ENCODE data around the gene OMP.
A peak's percentile ranks its signal among the peaks of the same experiment; 100 is the strongest.

DNA sequence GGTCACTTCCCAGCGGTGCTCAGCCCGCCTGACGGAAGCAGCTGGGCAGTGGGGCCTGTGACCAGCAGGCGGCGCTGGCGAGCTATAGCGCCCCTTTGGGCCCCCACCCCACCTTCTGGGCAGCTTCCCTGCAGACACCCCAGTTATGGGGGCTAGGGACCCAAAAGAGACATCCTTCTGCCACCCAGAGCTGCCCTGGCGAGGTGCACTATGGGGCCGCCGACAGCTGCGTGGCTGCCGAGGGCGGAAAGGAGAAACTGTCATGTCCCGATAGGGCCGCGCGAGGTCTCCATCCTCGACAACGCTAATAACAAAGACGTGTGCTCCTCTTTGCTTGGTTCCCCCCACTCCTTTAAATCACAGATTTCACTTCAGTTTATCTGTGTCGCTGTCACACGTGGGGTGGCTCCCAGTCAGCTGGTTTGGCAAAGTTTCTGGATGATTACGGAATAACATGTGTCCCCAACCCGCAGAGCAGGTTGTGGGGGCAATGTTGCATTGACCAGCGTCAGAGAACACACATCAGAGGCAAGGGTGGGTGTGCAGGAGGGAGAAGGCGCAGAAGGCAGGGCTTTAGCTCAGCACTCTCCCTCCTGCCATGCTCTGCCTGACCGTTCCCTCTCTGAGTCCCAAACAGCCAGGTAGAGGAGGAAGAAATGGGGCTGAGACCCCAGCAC, 24.7 kb downstream of the OMP start:
- TF ChIP-seq, protein P1, sequence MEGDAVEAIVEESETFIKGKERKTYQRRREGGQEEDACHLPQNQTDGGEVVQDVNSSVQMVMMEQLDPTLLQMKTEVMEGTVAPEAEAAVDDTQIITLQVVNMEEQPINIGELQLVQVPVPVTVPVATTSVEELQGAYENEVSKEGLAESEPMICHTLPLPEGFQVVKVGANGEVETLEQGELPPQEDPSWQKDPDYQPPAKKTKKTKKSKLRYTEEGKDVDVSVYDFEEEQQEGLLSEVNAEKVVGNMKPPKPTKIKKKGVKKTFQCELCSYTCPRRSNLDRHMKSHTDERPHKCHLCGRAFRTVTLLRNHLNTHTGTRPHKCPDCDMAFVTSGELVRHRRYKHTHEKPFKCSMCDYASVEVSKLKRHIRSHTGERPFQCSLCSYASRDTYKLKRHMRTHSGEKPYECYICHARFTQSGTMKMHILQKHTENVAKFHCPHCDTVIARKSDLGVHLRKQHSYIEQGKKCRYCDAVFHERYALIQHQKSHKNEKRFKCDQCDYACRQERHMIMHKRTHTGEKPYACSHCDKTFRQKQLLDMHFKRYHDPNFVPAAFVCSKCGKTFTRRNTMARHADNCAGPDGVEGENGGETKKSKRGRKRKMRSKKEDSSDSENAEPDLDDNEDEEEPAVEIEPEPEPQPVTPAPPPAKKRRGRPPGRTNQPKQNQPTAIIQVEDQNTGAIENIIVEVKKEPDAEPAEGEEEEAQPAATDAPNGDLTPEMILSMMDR (IDR thresholded peaks at IDR 0.05) = peak; percentile 92 to 95 (median 94)
- TF ChIP-seq POLR2AphosphoS5 (IDR thresholded peaks at IDR 0.05) (no peak), POLR2A (IDR thresholded peaks at IDR 0.05; ENCODE audit: low read depth) (no peak), EP300 (IDR thresholded peaks at IDR 0.05) (no peak)
